Activated gamma-delta T cell treated with anti-CD3 and anti-CD28 coated beads, Interleukin-2, amount 50 U/mL, for 16 hours (primary cell): ENCODE measurements around the gene FBLN2.
A peak's percentile ranks its signal among the peaks of the same experiment; 100 is the strongest.

Experiments
- DNase-seq: peaks from one replicate; pipeline ENCODE4 v3.0.0-alpha.2; 2020; ENCODE audit warnings: low read depth

Gene FBLN2

DNA sequence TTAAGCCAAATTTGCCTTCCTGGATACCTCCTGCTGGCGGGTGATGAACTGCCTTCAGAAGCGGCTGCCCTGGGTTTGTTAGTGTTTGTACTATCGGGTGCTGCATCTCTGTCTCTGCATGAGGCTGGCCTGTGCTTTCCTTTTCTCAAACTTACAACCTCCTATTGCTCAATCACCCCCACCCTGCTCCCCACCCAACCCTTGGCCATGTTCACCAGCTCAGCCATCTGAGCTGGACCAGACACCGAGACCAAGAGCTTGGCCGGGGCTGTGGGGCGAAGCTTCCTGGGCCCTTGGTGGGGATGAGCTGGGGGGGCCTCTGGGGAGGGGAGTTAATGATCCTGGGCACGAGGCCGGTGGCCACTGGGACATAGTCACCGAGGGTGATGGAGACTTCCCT lies 16.8 kb upstream of the FBLN2 start:
- DNase-seq, result no peak

DNA sequence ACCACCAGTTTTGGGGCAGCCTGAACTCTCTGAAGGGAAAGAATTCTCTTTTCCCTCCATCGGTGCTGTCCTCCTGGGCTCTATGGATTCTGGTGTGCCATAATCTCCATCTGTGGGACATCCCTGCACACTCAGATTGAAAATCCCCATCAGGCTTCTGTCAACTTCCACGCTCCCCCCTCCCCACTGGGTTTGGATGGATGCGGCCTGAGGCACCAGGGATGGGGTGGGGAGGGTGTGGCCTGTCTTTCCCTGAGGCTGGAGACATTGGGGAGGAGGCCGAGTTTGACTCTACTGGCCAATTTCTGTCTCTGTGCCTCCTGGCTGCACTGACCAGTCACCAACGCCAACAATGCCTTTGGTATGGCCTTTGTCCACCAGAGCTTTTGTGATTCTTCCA lies 16.3 kb upstream of the FBLN2 start:
- no peak for DNase-seq

DNA sequence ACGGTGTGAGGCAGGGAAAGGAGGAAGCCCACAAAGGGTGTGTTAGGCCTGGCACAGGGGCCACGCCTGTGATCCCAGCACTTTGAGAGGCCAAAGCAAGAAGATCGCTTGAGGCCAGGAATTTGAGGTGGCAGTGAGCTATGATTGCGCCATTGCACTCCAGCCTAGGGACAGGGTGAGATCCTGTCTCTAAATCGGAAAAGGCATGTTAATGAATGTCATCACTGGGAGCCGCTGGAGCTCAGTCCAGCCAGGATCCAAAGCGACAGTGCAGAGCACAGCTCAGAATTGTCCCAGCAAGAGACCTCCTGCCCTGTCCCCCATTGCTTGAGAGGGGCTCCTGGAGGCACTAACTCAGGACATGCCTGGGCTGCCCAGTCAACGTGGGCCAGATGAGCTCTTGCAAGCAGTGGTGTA lies 15.0 kb upstream of the FBLN2 start:
- DNase-seq, result no peak

DNA sequence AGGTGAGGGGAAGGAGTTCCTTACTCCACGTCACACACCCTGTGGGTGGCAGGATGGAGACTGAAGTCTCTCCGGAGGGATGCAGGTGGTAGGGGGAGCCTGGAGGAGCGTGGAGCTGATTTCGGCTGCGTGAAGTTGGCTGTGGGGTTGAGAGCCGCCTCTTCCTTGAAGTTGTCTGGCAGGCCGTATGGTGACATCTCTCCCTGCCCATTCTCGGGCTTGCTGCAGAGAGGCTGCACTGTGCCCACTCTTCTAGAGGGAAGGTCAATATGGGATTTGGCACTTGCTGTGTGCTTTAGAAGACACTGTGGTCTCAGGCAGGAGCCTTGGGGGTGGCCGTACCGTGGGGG lies 13.4 kb upstream of the FBLN2 start:
- DNase-seq, result no peak

DNA sequence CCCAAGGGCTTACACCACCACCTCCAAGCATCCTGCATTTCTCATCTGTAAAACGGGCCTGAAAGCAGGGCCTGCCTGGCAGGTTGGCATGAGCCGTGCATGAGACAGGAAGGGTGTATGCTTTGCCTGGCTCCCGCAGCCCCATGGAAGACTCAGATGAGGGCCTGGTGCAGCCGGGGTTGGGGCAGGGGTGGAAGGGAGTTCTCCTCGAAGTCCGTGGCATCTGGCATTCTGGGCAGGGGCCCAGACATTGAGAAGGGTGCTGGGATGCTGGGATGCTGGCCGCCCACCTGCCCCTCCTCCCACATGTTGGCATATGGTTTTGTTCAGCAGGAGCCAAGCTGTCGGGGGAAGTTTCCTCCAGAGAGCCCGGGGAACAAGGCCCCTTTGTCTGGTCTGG lies 13.0 kb upstream of the FBLN2 start:
- DNase-seq, result no peak

DNA sequence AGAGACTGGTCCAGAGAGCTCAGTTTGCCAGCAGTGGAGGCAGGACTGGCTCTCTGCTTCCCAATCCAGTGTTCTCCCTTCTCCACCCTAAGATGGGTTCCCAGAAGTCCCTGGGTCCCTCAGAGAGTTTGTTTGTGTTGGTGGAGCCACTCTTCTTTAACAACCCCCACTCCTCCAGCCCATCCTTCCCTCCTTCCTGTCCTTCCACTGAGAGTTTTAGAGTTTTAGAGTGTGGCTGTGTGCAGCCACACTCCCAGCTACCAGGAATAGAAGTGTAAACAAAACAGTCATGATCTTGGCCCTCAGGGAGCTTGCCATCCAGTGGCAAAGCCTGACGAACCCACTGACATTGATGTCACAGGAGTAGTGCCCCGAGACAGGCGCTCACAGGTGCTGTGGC lies 12.5 kb upstream of the FBLN2 start:
- DNase-seq, result no peak

DNA sequence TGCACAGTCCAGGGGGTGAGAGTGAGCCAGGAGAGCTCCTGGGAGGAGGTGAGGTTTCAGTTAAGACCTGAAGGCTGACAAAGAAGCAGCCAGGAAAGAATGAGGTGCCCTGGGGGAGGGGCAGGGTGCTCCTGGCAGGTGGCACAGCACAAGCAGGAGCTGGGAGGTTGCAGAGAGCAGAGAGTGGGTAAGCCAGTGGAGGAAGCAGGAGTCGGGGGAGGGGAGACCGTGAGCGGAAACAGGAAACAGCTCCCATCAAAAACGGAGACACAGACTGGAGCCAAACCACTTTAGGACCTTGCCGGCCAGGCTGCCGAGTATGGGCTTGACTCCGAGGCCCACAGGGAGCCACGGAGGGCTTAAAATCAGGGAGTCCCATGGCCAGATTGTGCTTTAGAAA lies 12.1 kb upstream of the FBLN2 start:
- DNase-seq, result no peak

DNA sequence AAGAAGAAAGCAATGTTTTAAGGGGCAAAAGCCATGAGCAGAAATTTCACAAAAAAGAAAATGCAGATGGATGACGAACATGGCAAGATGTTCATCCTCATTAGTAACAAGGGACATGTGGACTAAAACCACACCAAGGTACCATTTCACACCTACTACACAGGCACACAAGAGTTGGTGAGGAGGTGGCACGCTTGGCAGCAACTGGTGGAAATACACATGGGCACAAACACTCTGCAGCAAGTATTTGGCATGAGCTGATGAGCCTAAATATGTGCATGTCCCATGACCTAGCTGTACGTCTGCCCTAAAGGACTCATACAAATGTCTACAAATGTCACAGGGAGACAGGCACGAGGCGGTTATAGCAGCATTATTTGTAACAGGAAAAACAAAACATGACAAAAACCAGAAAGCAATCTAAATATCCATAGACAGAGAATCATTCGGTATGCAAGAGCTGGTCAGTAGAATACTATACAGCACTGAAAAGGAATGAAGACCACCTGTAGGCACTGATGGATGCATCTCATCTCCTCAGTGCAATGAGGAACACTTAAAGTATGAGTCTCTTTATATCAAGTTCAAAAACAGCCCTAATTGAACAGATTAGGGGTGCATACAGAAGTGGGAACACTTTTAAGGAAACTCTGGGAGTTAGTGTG lies 11.5 kb upstream of the FBLN2 start:
- no peak for DNase-seq

DNA sequence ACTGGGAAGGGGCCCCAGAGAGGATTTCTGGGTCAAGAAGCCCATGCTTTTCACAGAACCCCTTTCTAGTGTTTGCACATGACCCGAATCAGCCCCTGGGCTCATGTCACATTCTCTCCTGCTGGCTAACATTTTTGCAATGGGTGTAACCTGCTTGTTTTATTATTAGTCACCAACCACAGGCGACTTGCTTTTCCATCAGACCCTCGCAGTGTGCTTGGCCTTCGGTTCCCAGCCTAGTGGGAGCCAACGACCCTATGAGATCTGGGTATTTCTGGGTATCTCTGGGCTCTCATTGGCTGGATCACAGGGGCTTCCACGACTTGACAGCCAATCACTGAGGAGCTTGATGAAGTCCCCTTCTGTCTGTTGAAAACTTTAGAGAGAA lies 11.0 kb upstream of the FBLN2 start:
- no peak for DNase-seq

DNA sequence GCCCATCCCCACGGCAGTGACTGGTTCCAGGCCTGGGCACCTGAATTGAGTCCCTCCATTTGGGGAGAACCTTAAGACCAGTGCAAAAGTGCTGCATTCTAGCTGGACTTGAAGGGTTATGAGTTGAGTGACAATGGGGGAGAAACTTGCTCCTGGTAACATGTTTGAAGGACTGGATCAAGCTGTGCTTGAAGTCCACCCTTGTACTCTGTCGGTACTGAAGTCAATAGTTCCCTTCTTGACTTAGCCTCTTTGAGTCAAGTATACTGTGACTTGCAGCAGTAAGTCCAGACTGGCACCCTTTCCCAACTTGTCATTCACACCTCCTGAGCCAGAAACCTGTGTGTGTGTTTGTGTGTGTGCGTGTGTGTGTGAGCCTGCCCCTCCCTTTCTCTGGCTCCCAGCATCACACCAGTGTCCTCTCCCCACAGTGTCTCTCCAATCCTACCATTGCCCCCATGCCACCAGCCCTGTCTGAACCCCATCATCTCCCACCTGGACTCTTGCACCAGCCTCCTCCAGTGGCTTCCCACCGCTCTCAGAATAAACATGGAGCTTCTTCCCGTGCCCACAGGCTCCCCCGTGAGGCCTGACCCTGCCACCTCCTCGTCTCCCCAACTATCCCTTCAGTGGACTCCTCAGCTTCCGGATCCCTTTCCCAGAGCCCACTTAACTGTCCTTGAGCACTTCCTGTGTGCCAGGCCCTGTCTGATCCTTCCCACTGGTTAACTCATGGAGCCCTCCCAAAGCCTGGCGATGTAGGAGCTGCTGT lies 10.2 kb upstream of the FBLN2 start:
- DNase-seq, result no peak

DNA sequence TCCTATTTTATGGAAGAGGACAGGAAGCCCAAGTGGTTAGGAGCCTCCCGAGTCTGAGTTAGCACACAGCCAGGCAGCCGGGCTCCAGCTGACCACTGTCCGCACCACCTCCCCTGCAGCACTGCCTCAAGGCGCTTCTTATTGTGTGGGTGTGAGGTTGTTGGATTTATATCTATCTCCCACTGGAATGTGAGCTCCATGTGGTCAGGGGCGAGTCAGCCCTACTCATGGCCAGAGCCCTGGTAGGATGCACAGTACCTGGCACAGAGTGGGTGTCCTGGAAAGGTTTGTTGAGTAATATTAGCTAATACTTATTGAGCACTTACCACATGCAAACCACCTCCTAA lies 9.7 kb upstream of the FBLN2 start:
- DNase-seq, result no peak

DNA sequence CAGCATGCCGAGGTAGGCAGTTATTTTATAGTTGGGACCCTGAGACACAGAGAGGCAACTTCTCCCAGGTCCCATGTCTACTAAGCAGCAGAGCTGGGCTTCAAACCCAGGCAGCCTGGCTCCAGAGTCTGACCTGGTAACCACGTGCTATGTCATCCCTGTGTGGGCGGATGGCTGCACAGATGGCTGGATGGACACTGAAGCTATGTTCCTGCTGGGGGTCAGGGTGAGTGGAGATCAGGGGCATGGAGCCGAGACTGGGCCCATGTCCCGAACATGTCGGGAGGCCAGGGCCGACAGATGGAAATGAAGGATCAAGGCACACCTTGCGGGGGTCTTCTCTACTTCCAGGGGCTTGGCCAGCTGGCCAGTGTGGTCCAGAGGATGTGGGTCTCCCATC lies 9.3 kb upstream of the FBLN2 start:
- DNase-seq, result no peak

DNA sequence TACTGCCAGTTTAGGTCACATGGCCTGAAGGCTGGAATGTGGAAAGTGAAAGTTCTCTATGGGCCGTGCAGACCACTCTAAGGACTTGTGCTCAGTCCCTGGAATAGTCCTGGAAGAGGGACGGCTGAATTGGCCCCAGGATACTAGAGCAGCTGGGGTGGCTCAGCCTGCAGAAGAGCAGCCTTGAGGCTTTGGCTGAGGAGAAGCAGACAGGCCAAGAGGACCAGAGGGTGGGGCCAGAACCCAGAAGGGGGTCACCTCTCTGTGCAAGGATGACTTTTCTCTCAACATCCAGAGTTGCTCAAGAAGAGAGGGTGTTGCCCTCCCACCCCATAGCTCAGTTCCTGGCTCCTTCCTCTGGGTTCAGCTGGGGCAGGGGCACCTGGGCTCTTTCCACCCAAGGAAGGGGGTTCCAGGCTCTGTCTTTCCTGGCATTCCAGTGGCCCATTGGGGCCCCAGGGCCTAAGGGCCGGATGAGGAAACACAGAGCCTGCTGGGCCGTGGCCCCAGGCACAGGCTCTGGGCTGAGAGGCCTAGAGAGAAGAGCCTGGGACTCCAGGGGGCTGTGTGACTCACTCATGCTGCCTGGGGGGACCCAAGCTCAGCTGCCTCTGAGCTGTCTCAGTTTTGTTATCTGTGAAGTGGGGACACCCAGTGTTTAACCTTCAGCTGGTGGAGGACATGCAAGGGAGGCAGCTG lies 8.5 kb upstream of the FBLN2 start:
- DNase-seq, result no peak

DNA sequence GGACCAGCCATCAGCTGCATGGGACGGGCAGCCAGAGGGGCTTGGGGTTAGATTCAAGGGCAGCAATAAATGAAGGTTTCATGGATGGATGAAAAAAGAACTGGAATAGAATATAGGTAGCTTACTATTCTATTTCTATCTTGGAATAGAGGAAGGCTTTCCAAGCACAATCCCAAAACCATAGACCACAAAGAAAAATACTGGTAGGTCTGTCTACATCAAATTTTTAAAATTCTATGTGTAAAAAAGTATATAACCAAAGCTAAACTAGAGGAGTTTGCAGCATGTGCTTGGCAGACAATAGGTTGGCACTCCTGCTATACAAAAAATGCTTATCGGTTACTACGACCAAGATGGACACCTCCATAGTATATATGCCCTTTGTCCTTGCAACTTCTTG lies 7.2 kb upstream of the FBLN2 start:
- no peak for DNase-seq

DNA sequence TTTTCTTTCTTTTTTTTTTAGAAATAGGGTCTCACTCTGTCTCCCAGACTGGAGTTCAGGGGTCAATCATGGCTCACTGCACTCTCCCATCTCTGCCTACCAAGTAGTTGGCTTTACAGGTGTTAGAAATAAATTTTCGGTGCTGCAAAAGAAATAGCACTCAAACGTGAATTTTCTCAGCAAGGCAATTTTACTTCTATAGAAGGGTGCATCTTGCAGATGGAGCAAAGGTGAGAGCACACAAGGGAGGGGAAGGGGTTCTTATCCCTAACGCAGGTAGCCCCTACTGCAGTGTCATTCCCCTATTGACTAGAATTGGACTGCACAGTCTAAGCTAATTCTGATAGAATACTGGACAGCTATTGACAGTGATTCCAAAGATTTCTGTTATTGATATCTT lies 6.8 kb upstream of the FBLN2 start:
- DNase-seq, result no peak

DNA sequence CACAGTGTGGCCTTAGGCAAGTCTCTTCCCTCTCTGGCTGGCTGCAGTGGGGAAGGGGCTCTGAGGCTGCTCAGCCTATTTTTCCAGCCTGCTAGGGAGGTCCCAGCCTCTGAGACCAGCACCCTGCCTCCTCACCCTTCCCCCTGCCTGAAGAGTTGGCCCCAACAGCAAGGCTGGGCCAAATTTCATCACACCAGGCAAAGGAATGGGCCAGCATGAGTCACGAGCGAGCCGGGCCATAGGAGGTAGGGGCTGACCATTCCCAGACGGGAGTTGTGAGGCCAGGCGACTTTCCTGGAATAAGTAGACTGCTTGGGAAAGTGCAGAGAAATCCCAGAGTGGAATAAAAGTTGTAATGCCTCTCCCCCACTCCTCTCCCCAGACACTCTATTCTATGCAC lies 5.7 kb upstream of the FBLN2 start:
- DNase-seq, result no peak

DNA sequence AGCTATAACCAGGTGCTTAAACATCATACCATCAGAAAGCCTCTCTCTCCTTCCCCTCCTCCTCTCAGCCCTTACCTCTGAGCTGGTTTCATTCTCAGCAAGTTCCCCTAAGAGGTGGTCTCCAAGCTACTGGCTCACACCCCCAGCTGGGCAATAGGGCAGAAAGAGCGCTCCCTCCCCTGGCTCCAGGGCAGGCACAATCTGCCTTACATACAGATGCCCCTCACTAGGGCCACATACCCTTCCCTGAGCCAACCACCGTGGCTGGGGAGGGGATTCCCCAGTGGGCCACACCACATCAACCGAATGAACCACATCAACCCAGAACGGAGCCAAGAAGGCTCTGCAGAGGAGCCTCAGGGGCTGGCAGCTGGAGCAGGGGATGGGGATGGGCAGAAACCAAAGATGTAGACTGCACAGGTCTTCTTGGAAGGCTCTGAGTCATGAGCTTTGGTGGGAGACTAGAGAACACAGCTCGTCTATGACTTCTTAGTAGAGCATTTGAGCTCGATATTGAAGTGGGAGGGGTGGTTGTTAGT lies 4.6 kb upstream of the FBLN2 start:
- DNase-seq, result peak; percentile 46

DNA sequence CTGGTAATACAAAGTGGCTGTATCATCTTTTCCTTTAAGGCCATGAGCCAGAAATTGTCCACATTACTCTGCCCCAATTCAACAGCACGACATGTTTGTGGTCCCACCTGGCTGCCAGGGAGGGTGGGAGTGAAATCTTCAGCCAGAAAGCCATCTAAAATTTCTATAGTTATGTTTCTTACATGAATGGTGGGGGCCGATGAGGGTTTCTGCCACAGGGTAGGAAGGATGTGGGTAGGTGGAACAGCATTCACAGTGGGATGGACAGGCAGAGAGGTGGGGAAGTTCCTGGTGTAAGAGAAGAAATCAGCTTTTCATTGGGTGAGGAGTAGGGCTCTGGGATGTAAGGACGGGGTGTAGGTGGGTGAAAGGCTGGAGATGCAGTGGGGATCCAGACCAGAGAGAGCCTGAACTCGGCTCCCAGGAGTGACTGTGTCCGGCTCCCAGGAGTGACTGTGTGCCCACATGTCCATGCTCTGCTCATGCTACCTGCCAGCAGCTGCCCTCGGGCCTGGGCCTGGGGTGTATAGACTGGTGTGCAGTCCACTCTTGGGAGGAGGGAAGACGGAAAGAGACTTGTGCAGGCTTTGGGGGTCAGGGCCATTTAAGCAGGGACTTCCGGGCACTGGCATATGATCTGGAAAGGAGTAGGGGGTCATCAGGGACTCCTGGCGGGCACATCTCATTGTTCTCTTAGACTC lies 3.8 kb upstream of the FBLN2 start:
- DNase-seq, result no peak

DNA sequence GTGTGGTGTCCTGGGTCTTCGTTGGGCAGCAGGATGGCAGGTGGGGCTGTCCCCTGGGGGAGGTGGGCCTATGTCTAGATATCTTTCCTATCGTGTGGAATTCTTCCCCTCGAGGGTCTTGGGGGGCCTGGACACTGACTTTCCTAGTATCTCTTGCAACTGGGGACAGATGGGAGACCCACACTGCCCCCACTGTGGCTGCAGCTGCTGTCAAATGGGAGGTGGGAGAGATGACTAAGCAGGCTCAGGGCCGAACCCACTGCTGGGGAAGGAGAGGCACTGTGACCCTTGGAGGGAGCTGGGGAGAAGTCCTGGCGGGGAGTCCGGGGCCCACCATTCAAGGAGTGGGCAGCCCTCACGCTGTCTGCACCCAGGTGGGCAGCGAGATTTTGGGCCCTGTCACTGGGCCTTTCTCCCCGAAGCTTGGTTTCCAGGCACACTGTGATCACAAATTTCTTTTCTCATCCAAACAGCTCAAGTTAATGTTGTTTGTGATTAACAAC lies 2.9 kb upstream of the FBLN2 start:
- no peak for DNase-seq

DNA sequence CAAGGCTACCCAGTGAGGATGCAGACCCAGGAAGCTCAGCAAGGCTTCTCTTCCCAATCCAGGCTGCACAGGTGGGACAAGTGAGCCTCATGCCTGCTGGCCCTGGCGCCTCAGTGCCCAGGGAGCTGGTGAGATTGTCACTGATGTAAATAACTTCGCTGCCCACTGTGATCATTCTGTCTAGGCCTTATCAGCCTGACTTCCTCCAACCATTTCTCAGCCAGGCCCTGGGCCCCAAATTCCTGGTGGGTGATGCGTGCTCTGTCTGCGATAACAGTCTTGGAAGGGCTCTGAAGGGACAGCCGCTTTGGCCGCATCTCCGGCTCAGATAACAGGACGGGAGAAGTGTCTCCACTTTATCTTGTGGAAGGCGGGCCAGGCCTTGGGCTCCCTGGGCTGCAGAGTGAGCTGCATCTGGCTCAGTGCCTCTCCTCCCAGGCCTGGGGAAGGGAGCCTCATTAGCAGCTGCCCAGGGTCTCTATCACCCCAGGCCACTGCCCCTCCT lies 2.2 kb upstream of the FBLN2 start:
- DNase-seq, result no peak

DNA sequence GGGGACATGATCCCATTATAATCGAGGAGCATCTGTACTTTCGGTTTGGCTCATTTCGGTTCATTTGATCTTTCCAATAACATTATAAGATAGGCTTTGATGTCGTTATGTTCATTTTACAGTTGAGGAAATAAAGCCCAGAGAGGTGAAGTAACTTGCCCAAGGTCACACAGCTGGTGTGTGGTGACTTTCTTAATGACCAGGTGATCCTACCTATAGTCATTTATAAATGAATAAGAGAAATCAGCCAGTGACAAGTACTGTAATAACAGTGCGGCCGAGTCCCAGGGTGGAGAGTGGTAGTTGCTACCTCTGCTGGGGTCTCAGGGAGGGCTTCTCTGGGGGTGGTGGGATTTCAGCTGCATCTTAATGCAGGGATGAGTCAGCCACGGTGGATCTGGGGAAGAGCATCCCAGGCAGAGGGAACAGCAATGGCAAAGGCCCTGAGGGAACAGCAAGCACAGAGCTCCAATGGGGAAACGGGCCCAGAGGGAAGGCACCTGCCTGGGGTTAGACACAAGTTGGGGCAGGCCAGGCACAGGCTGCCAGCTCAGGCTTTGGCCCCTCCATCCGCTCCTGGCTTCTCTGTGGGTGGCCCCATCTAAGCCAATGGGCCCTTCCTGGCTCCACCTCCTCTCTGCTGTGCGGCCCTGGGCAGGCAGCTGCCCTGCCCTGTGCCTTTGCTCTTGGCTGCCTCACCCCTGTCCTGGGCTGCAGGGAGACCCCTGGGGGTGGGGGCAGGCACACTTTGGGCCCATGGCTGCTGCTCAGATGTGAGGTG lies 1.1 kb upstream of the FBLN2 start:
- no peak for DNase-seq
